ENCODE data around the gene GALR1. TPM values are rescaled to one million over a fixed set of nuclear protein-coding genes. Genes with fewer than 3 reads are reported as not detected.

The GALR1 gene
- total and polyA plus RNA-seq, 2 donors (not counting 3 experiments of a cell fraction or from before 2014, with no cell fraction given) = not detected

DNA sequence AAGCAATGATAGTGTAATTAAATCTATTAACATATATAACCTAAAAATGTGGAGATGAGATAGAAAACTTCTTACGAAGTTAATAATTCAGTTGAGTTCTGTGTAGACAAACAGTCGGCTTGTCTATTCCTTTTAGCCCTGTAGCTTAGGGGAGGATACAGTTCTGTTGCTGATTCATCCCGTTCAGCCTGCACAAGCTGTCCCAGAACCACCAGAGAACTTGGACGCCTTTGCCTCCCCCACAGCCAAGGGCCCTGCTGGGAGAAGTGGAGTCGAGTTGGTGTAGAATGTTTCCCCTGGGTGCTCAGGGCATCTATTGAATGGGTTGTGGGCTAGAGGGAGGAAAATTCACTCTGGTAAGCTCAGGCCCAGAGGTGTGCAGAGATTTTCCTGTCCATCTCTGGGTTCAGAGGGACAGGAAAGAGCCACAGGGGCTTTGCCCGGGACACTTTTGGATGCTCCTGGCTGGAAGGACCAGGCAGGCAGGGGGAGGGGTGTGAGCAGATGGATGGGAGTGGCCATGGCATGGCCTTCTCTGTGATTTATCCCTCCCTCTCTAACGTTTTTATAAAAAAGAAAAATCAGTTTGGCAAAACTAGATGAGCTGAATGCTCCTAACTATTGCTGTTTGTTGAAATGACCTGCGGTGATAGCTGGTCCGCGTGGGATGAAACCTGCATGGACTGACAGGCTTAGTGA lies 42.8 kb upstream of the GALR1 start:
- Histone ChIP-seq H3K27me3 (ENCODE audit: control insufficient read depth in 2 of 2, insufficient read depth in 2 of 2, low read length in 2 of 2) (peaks cover 0 to 2% of the 10 kb centered on the region in 2 experiments), H3K9me3 (replicated peaks; ENCODE audit: control insufficient read depth, insufficient read depth, low read length) (no peaks in the 10 kb centered on the region), H2AFZ (ENCODE audit: low read depth, low read length) (no peak overlapping the region), H3K4me2 (ENCODE audit: insufficient read depth, low read length) (no peak overlapping the region), H3K27ac (ENCODE audit: insufficient read depth, low read depth, low read length) (no peak overlapping the region), H3K79me2 (ENCODE audit: control insufficient read depth, insufficient read depth, low read length) (no peaks in the 10 kb centered on the region), H3K9ac (replicated peaks; ENCODE audit: extremely low read depth, insufficient read depth, low read length) (no peak overlapping the region), H4K20me1 (replicated peaks; ENCODE audit: control insufficient read depth, extremely low read depth, insufficient read depth, low read length) (no peaks in the 10 kb centered on the region), H3K36me3 (ENCODE audit: control insufficient read depth in 2 of 2, extremely low read depth in 1 of 2, insufficient read depth in 2 of 2, low read length in 2 of 2) (no peaks in the 10 kb centered on the region), H3K9me1 (replicated peaks; ENCODE audit: control insufficient read depth, extremely low read depth, insufficient read depth, low read length) (no peaks in the 10 kb centered on the region), H3K4me3 (replicated peaks in 1 of 3; ENCODE audit: insufficient read depth in 1 of 3, low read depth in 1 of 3, low read length in 3 of 3) (no peak overlapping the region), H3K4me1 (ENCODE audit: control insufficient read depth, extremely low read depth, insufficient read depth, low read length) (no peaks in the 10 kb centered on the region)
- intact Hi-C loops (cut with micrococcal nuclease) = no loop called here
- ChIA-PET CTCF (interaction anchor here (0.7 to 1.6 kb wide), 14 partner anchors 17 to 210 kb away, joined by 3 to 9 read pairs (median 3); partner anchors contain the start of gene MBP), POLR2A (no interaction called here)
- no peak for DNase-seq (ENCODE audit: low read depth, low spot score)
- TF ChIP-seq, protein P1, sequence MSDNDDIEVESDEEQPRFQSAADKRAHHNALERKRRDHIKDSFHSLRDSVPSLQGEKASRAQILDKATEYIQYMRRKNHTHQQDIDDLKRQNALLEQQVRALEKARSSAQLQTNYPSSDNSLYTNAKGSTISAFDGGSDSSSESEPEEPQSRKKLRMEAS (IDR thresholded peaks at IDR 0.05; ENCODE audit: insufficient read depth, insufficient read length) = no peak
- no peak for TF ChIP-seq POLR2AphosphoS5 (IDR thresholded peaks at IDR 0.05; ENCODE audit: insufficient read depth, low read depth, low read length)
- TF ChIP-seq POLR2A (IDR thresholded peaks at IDR 0.05; ENCODE audit: low read depth, low read length) = no peak
- TF ChIP-seq EZH2 (IDR thresholded peaks at IDR 0.05; ENCODE audit: borderline replicate concordance, low read depth, low read length, severe bottlenecking) = no peak
- TF ChIP-seq FOS (IDR thresholded peaks at IDR 0.05; ENCODE audit: borderline replicate concordance, insufficient read depth, low read length) = no peak
- no peak for TF ChIP-seq JUN (IDR thresholded peaks at IDR 0.05; ENCODE audit: borderline replicate concordance, insufficient read depth, insufficient read length, low read depth)
- no peak for TF ChIP-seq MYC (IDR thresholded peaks at IDR 0.05; ENCODE audit: low read depth, low read length)
- TF ChIP-seq, protein P2, sequence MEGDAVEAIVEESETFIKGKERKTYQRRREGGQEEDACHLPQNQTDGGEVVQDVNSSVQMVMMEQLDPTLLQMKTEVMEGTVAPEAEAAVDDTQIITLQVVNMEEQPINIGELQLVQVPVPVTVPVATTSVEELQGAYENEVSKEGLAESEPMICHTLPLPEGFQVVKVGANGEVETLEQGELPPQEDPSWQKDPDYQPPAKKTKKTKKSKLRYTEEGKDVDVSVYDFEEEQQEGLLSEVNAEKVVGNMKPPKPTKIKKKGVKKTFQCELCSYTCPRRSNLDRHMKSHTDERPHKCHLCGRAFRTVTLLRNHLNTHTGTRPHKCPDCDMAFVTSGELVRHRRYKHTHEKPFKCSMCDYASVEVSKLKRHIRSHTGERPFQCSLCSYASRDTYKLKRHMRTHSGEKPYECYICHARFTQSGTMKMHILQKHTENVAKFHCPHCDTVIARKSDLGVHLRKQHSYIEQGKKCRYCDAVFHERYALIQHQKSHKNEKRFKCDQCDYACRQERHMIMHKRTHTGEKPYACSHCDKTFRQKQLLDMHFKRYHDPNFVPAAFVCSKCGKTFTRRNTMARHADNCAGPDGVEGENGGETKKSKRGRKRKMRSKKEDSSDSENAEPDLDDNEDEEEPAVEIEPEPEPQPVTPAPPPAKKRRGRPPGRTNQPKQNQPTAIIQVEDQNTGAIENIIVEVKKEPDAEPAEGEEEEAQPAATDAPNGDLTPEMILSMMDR (IDR thresholded peaks at IDR 0.05; ENCODE audit: extremely low read depth in 1 of 2, insufficient read depth in 1 of 2, low read depth in 1 of 2, low read length in 2 of 2) = no peak
- no peak for TF ChIP-seq GATA2 (IDR thresholded peaks at IDR 0.05; ENCODE audit: insufficient read depth, insufficient read length, low read depth, low read length)
- no TSS peak for BruUV-seq (replicated peaks)
- dilution Hi-C loops (cut with MboI; ENCODE audit: extremely low pct_ligation_motif_present, low sequenced_read_pairs) = no loop called here
- no peak for FAIRE-seq

Measured in endothelial cell of umbilical vein (primary cell).